Stomach (tissue), 9 donors: Measurements from ENCODE around the gene HDAC9. TPM values are rescaled to one million over a fixed set of nuclear protein-coding genes. Genes with fewer than 3 reads are reported as not detected.

ENCODE experiments used
- DNase-seq, 2 donors: peaks; one replicate each; pipeline versions ENCODE4 v3.0.0 to v3.0.0-alpha.2; 2013 to 2019
- H3K27ac ChIP-seq, 5 donors: fragments of 200-600 bp in 4 of 5; sonication (generic) in 4 of 5; one replicate each; pipeline ENCODE4 v1.5.1; 2013 to 2019; ENCODE audit warnings: mild to moderate bottlenecking in 1 of 5, moderate library complexity in 1 of 5
- H3K27me3 ChIP-seq, 3 donors: fragments of 200-600 bp; sonication (generic); one replicate each; pipeline ENCODE4 v1.5.1; 2017 to 2019; ENCODE audit warnings: mixed run types in 1 of 3
- H3K36me3 ChIP-seq, 4 donors: fragments of 200-600 bp; sonication (generic); 1 replicate in 3 of 4; 2 replicates in 1 of 4; pipeline ENCODE4 v1.5.1; 2016 to 2019
- H3K4me1 ChIP-seq, 4 donors: fragments of 200-600 bp; sonication (generic); one replicate each; pipeline ENCODE4 v1.5.1; 2016 to 2019
- H3K4me3 ChIP-seq, 4 donors: fragments of 200-600 bp; sonication (generic) in 3 of 4; one replicate each; pipeline ENCODE4 v1.5.1; 2016 to 2019; ENCODE audit warnings: mild to moderate bottlenecking in 1 of 4
- H3K9me3 ChIP-seq, 4 donors: fragments of 200-600 bp; sonication (generic); one replicate each; pipeline ENCODE4 v1.5.1; 2016 to 2019
- CTCF ChIP-seq, 7 experiments: fragments of 450-650 bp in 4 of 7; fragments of 200-600 bp in 3 of 7; sonication (generic) in 3 of 7; IDR thresholded peaks; one replicate each; pipeline ENCODE4 v1.5.1; 2016 to 2019; ENCODE audit warnings: antibody characterized with exemption in 7 of 7, control low read depth in 2 of 7, mild to moderate bottlenecking in 1 of 7
- EP300 ChIP-seq: sonication (generic); formaldehyde crosslinking; IDR thresholded peaks from one replicate; pipeline ENCODE4 v1.6.1; 2017; ENCODE audit warnings: antibody characterized with exemption
- POLR2A ChIP-seq, 4 donors: fragments of 450-650 bp; IDR thresholded peaks; one replicate each; pipeline ENCODE4 v1.6.1; 2016; ENCODE audit warnings: antibody characterized with exemption in 4 of 4, control low read depth in 2 of 4, mild to moderate bottlenecking in 1 of 4, moderate library complexity in 1 of 4
- POLR2AphosphoS5 ChIP-seq, 3 donors: sonication (generic); formaldehyde crosslinking; IDR thresholded peaks; one replicate each; pipeline ENCODE4 v1.6.1; 2016; ENCODE audit warnings: antibody characterized with exemption in 3 of 3
- WGBS, 5 donors: extraction: QIAGEN DNeasy Blood & Tissue Kit in 3 of 5; methylation state at CpG; one replicate each; pipeline versions ENCODE4 v1.1.5 to v1.1.7; 2013 to 2018; 5-methylcytosine and 5-hydroxymethylcytosine counted together
- intact Hi-C: fragments of 100-400 bp; cut with DNase I; formaldehyde crosslinking; loops from one replicate; pipeline ENCODE4 v1.15.1; 2023; ENCODE audit warnings: low total_unique reads
- polyA plus RNA-seq, 3 donors: library from polyadenylated mRNA; stranded (reverse); fragments of 200-250 nt; gene quantifications; one replicate each; pipeline ENCODE4 v1.2.3, GENCODE V29; 2013
- total RNA-seq, 5 donors: library from RNA; depleted of rRNA; stranded (reverse); fragments of >200 nt; gene quantifications; one replicate each; pipeline versions ENCODE4 v1.1.0 to v1.2.3, GENCODE V29; 2014 to 2016
- donor health status: healthy with polysubstance abuse.
- donor health status: Bipolar disorder and iron deficiency.
- donor health status: healthy.

HDAC9 gene
- total and polyA plus RNA-seq, 8 donors, result 1.4 to 60.0 (median 9.8) TPM

GRCh38 chr7:18513343-18513742 lies 17.8 kb downstream of the HDAC9 start:
- WGBS, 5 donors, result 65 to 92% (median 74%) methylated on average over 1 of the region's 1 CpG
- Histone ChIP-seq H3K4me1 (peaks cover 0 to 15% (median 6%) of the 10 kb centered on the region in 4 donors), H3K27ac (no peak overlapping the region), H3K27me3 (no peaks in the 10 kb centered on the region), H3K9me3 (no peaks in the 10 kb centered on the region), H3K4me3 (no peak overlapping the region), H3K36me3 (no peaks in the 10 kb centered on the region)
- TF ChIP-seq EP300 (no peak), POLR2A (IDR thresholded peaks at IDR 0.05) (no peak), POLR2AphosphoS5 (IDR thresholded peaks at IDR 0.05) (no peak), CTCF (IDR thresholded peaks at IDR 0.05) (no peak)
- intact Hi-C loops, result no loop called here
- no peak for DNase-seq

DNA sequence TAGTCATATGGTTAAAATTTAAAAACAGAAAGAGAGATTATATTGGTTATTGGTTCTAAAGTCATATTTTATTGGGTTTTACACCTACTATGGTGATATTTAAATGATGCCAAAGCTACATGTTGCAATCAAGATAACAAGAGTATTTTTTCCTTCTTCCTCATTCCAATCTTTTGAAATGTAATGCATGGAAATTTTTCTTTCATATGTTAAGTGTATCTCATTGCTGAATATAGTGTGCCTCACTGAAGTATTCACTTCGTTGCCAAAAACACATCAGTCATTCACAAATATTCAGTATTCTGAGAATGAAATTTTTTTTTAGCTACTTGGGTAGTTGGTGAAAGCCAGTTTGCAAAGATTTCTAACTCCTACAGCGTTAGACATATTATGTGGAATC lies 19.5 kb downstream of the HDAC9 start:
- Histone ChIP-seq H3K27me3 (no peaks in the 10 kb centered on the region), H3K27ac (no peak overlapping the region), H3K9me3 (no peaks in the 10 kb centered on the region), H3K4me1 (peaks cover 0 to 12% (median 0%) of the 10 kb centered on the region in 4 donors), H3K36me3 (no peaks in the 10 kb centered on the region), H3K4me3 (no peak overlapping the region)
- TF ChIP-seq POLR2AphosphoS5 (IDR thresholded peaks at IDR 0.05) (no peak), EP300 (no peak), CTCF (IDR thresholded peaks at IDR 0.05) (no peak), POLR2A (IDR thresholded peaks at IDR 0.05) (no peak)
- 59 to 74% (median 69%) methylated on average over 2 of the region's 2 CpGs for WGBS, 5 donors
- intact Hi-C loops, result no loop called here
- DNase-seq, result no peak

- no peak for TF ChIP-seq CTCF (IDR thresholded peaks at IDR 0.05)
- no peak for TF ChIP-seq EP300
- no peak for TF ChIP-seq POLR2A (IDR thresholded peaks at IDR 0.05)
- TF ChIP-seq POLR2AphosphoS5 (IDR thresholded peaks at IDR 0.05), result no peak
- H3K4me3 ChIP-seq, result no peak overlapping the region
- no peaks in the 10 kb centered on the region for H3K9me3 ChIP-seq
- no peaks in the 10 kb centered on the region for H3K36me3 ChIP-seq
- DNase-seq, result no peak
- H3K27ac ChIP-seq, result no peak overlapping the region
- intact Hi-C loops, result no loop called here
- H3K4me1 ChIP-seq, result peaks cover 0 to 12% (median 0%) of the 10 kb centered on the region in 4 donors
- no peaks in the 10 kb centered on the region for H3K27me3 ChIP-seq
- WGBS, 5 donors, result 84 to 96% (median 87%) methylated on average over 2 of the region's 2 CpGs
Observed at GRCh38 chr7:18517646-18518045, 22.1 kb downstream of the HDAC9 start.

- WGBS, 5 donors, result 90 to 92% (median 91%) methylated on average over 6 of the region's 6 CpGs
Observed at GRCh38 chr7:18518555-18518954, 23.0 kb downstream of the HDAC9 start.

More at GRCh38 chr7:18518555-18518954, 23.0 kb downstream of the HDAC9 start:
- no peak for DNase-seq
- H3K4me3 ChIP-seq, result no peak overlapping the region
- no peak overlapping the region for H3K27ac ChIP-seq
- H3K4me1 ChIP-seq, result peaks cover 0 to 12% (median 0%) of the 10 kb centered on the region in 4 donors
- H3K27me3 ChIP-seq, result no peaks in the 10 kb centered on the region
- H3K36me3 ChIP-seq, result no peaks in the 10 kb centered on the region
- TF ChIP-seq EP300 (no peak), CTCF (IDR thresholded peaks at IDR 0.05) (no peak), POLR2AphosphoS5 (IDR thresholded peaks at IDR 0.05) (no peak), POLR2A (IDR thresholded peaks at IDR 0.05) (no peak)
- no peaks in the 10 kb centered on the region for H3K9me3 ChIP-seq
- intact Hi-C loops, result no loop called here
